ENCODE data around the gene LNX1.

LNX1 gene

DNA sequence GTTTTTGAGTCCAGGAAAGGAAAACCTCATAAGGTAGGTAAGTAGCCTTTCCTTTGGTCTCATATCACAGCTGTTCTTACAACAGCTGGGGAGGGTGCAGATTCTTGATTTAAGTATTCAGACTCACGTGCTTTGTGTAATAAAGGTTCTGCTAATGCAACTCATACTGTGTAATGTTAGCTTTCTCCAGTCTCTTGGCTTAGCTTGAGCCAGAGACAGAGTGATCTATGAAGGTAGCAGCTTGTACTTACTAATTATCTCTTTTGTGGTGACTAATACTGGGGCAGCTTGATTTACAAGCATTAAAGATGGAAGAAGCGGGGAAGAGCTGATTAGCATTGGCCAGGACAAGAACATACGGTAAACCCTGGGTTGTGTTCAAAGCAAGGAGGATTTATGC lies 80.3 kb downstream of the LNX1 start:
- TF ChIP-seq CTCF (IDR thresholded peaks at IDR 0.05; ENCODE audit: low read length, missing control alignments), result no peak
- DNase-seq (ENCODE audit: low read depth), result peak; percentile 10

DNA sequence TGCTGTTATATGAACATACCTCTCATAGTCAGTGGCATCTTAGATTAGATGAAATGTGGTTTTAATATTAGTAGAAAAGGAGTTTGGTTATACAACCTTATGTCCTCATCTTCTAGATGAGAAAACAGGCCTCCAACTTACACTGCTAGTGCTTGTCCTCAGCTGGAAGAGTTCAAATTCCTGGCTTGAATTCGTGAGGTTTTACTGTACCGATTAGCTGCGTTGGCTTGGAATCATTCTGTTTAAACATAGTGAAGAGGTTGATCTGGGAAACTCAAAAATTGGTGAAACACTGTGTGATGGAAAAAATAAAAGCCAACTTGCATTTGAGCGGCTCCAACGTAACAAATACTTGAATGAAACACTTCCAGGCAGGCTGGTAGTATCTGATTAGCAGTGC lies 81.0 kb downstream of the LNX1 start:
- no peak for TF ChIP-seq CTCF (IDR thresholded peaks at IDR 0.05; ENCODE audit: low read length, missing control alignments)
- DNase-seq (ENCODE audit: low read depth), result peak; percentile 5
- H3K4me3 ChIP-seq (replicated peaks; ENCODE audit: low read depth, low read length), result no peak overlapping the region

More for the DNA sequence above, 80.3 kb downstream of the LNX1 start:
- no peak overlapping the region for H3K4me3 ChIP-seq (replicated peaks; ENCODE audit: low read depth, low read length)

- H3K4me3 ChIP-seq (replicated peaks; ENCODE audit: low read depth, low read length), result peak overlapping the region; percentile 49
- TF ChIP-seq CTCF (IDR thresholded peaks at IDR 0.05; ENCODE audit: low read length, missing control alignments), result peak; percentile 17
- peak; percentile 80 for DNase-seq (ENCODE audit: low read depth)
Observed at GRCh38 chr4:53508446-53508845, 82.8 kb downstream of the LNX1 start.

DNA sequence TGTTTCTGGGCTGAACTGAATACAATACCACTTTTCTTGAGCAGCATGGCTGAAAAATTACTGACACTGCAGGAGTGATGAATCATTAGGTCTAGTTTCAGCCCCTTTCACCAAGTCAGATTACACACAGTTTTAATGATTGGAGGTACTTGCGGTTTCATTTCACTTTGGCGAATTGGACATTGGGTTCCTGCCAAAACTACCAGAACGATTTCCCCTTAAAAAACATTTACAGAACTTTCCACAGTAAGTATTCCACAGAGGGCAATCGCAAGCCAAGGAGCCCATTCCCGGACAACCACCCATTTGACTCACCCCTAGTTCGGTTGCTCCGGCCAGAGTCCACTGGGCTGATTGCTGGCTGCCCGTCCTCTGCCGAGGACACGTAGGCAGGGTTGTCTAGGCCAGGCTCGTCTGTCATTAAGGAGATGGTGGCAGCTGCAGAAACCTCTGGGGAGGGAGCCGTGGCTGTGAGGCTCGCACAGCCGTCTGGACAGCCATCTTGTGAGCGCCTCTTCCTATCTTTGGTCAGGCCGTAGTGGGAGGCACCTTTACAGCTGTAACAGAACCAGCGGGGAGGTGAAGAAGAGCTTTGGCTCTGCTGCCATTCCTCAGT lies 83.5 kb downstream of the LNX1 start:
- TF ChIP-seq CTCF (IDR thresholded peaks at IDR 0.05; ENCODE audit: low read length, missing control alignments), result no peak
- DNase-seq (ENCODE audit: low read depth), result peak; percentile 98
- H3K4me3 ChIP-seq (replicated peaks; ENCODE audit: low read depth, low read length), result peak overlapping the region; percentile 49

GRCh38 chr4:53507058-53507457 lies 84.2 kb downstream of the LNX1 start:
- H3K4me3 ChIP-seq (replicated peaks; ENCODE audit: low read depth, low read length), result peak overlapping the region; percentile 49

DNA sequence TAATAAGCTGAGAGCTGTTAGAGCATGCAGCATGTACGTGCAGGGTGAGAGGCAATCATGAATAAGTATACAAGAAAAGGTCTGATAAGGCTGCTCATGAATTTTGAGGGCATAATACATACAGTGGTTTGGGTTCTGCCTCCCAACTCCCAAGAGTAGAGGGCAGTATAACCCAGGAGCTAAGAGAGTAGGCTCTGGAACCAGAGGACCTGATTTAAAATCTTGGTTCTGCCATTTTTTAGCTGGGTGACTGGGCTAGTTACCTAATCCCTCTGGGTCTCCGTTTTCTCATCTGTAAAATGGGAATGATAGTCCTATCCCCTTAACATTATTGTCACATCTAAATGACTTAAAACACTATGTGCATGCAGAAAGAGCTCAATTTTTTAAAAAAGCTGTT lies 85.3 kb downstream of the LNX1 start:
- H3K4me3 ChIP-seq (replicated peaks; ENCODE audit: low read depth, low read length), result no peak overlapping the region
- peak; percentile 47 for DNase-seq (ENCODE audit: low read depth)
- peak; percentile 38 for TF ChIP-seq CTCF (IDR thresholded peaks at IDR 0.05; ENCODE audit: low read length, missing control alignments)

More at GRCh38 chr4:53507058-53507457, 84.2 kb downstream of the LNX1 start:
- no peak for DNase-seq (ENCODE audit: low read depth)
- no peak for TF ChIP-seq CTCF (IDR thresholded peaks at IDR 0.05; ENCODE audit: low read length, missing control alignments)

DNA sequence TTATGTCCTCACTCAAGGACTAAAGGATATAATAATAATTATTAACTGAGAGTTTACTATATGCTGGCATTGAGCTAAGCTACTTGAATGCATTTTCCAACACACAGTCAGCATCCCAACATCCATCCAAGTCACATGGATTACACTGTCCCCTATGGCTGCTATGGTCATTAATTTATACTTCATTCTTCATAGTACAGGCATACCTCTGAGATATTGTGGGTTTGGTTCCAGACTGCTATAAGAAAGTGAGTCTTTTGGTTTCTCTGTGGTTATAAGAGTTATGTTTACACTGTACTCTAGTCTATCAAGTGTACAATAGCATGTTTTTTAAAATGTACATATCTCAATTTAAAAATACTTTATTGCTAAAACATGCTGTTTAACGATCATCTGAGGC lies 89.2 kb downstream of the LNX1 start:
- H3K4me3 ChIP-seq (replicated peaks; ENCODE audit: low read depth, low read length), result no peak overlapping the region

More for the DNA sequence above, 89.2 kb downstream of the LNX1 start:
- no peak for DNase-seq (ENCODE audit: low read depth)
- TF ChIP-seq CTCF (IDR thresholded peaks at IDR 0.05; ENCODE audit: low read length, missing control alignments), result no peak
